ENCODE results near the gene ATP2A3. TPM values are rescaled to one million over a fixed set of nuclear protein-coding genes. Genes with fewer than 3 reads are reported as not detected.
A peak's percentile ranks its signal among the peaks of the same experiment; 100 is the strongest.

The ATP2A3 gene
- total RNA-seq, 1 experiment from 2014 or later, result 13.3 TPM

GRCh38 chr17:3921006-3921405 is 43.2 kb downstream of the ATP2A3 start:
- Histone ChIP-seq H3K27me3 (ENCODE audit: insufficient read depth, low read length) (no peaks in the 10 kb centered on the region), H3K27ac (ENCODE audit: insufficient read length, low read depth, low read length) (no peak overlapping the region), H3K4ac (ENCODE audit: low read depth, low read length) (no peak overlapping the region), H2BK5ac (ENCODE audit: insufficient read length, low read length) (no peak overlapping the region), H2BK120ac (ENCODE audit: low read depth, low read length, poor library complexity, severe bottlenecking) (no peak overlapping the region), H4K20me1 (ENCODE audit: control insufficient read depth, insufficient read depth, insufficient read length) (no peaks in the 10 kb centered on the region), H4K8ac (replicated peaks; ENCODE audit: insufficient read length, low read depth, low read length) (no peak overlapping the region), H2BK20ac (ENCODE audit: low read depth, low read length, poor library complexity, severe bottlenecking) (no peak overlapping the region), H3K4me1 (ENCODE audit: insufficient read depth, low read length) (no peaks in the 10 kb centered on the region), H3K56ac (ENCODE audit: insufficient read length, low read depth, low read length) (no peak overlapping the region), H2AK5ac (ENCODE audit: insufficient read length, low read length) (no peak overlapping the region), H3K23ac (ENCODE audit: insufficient read length, low read depth, low read length) (no peak overlapping the region), H3K9ac (ENCODE audit: extremely low read depth, insufficient read length, low read length) (no peak overlapping the region), H4K5ac (ENCODE audit: insufficient read length, low read depth, low read length) (no peak overlapping the region), H3K23me2 (ENCODE audit: insufficient read length, low read depth, low read length, poor library complexity, severe bottlenecking) (no peaks in the 10 kb centered on the region), H3K14ac (ENCODE audit: insufficient read depth, low read length) (no peak overlapping the region), H2AFZ (ENCODE audit: low read length) (no peak overlapping the region), H3K79me1 (ENCODE audit: insufficient read depth, low read depth, low read length, poor library complexity, severe bottlenecking) (no peaks in the 10 kb centered on the region), H3T11ph (ENCODE audit: low read length) (no peak overlapping the region), H3K18ac (ENCODE audit: insufficient read length, low read depth, low read length) (no peak overlapping the region), H4K91ac (ENCODE audit: insufficient read length, low read depth, low read length) (no peak overlapping the region), H3K79me2 (ENCODE audit: insufficient read depth, low read length) (no peaks in the 10 kb centered on the region), H2BK15ac (ENCODE audit: low read depth, low read length) (no peak overlapping the region), H2BK12ac (ENCODE audit: insufficient read length, low read depth, low read length) (no peak overlapping the region), H3K9me3 (ENCODE audit: control insufficient read depth, low read depth, low read length) (no peaks in the 10 kb centered on the region), H3K4me2 (ENCODE audit: insufficient read depth, insufficient read length, low read length) (no peak overlapping the region)
- no peak for DNase-seq
- Mint-ChIP-seq H3K4me1 (peaks cover 10 to 34% of the 10 kb centered on the region in 2 experiments; a peak in 3 of 4 replicates), H3K27ac (peak overlapping the region in 1 of 3 experiments; percentile 88; a peak in 1 of 7 replicates), H3K36me3 (ENCODE audit: insufficient read depth in 1 of 3, low read depth in 3 of 3) (no peaks in the 10 kb centered on the region), H3K27me3 (ENCODE audit: low read depth) (no peaks in the 10 kb centered on the region), H3K9me3 (no peaks in the 10 kb centered on the region), H3K4me3 (no peak overlapping the region)
- TF ChIP-seq CTCF (conservative IDR thresholded peaks at IDR 0.05), result no peak
- WGBS (ENCODE audit: extremely low coverage, insufficient read length, low lambda C conversion rate), result no CpG with 5 or more reads among the region's 16 CpGs

Measured in H9 (cell line).